C4-2B (cell line): ENCODE measurements around the gene TREML4.

ENCODE experiments used
- H3K27ac ChIP-seq: fragments of 450-650 bp; 2 replicates; pipeline ENCODE4 v1.5.1; 2017
- ZFX ChIP-seq: fragments of 450-650 bp; IDR thresholded peaks from 2 replicates; pipeline ENCODE4 v1.6.1; 2017
- TF ChIP-seq, protein P1 (sequence below): fragments of 450-650 bp; conservative IDR thresholded peaks from 2 replicates; pipeline ENCODE4 v1.5.1; 2017; ENCODE audit warnings: mild to moderate bottlenecking

Gene TREML4

DNA sequence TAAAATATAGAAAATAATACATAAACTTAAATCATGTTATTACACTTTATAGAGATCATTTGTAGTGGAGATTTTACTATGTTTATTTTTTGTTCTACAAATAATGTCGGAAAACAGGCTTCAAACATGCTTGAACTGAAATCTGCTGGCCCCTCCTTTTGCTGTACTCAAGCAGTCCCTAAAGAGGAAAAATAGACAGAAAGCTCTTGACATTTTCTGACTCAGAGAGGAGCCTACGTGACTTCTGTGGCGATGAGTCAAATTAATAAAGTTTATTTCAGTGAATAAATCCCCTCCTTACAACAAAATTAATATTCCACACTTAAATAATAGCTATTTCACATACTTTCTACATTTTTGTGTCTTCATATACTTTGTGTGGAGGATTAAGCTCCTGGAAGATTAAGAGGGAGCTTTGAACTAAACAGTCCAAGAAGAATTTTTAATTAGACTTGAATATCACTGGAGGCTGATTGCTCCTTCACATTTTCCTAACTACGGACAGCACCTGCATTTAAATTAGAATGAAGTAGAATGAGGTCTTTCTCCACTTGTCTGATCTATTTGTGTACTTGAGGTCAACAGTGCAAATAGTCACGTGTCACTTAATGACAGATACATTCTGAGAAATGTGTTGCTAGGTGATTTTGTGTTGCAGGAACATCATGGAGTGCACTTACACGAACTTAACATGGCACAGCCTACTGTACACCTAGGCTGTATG is 60.0 kb downstream of the TREML4 start:
- TF ChIP-seq, protein P1, sequence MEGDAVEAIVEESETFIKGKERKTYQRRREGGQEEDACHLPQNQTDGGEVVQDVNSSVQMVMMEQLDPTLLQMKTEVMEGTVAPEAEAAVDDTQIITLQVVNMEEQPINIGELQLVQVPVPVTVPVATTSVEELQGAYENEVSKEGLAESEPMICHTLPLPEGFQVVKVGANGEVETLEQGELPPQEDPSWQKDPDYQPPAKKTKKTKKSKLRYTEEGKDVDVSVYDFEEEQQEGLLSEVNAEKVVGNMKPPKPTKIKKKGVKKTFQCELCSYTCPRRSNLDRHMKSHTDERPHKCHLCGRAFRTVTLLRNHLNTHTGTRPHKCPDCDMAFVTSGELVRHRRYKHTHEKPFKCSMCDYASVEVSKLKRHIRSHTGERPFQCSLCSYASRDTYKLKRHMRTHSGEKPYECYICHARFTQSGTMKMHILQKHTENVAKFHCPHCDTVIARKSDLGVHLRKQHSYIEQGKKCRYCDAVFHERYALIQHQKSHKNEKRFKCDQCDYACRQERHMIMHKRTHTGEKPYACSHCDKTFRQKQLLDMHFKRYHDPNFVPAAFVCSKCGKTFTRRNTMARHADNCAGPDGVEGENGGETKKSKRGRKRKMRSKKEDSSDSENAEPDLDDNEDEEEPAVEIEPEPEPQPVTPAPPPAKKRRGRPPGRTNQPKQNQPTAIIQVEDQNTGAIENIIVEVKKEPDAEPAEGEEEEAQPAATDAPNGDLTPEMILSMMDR: no peak
- TF ChIP-seq ZFX: no peak
- no peak overlapping the region for H3K27ac ChIP-seq
